B cell (primary cell): Measurements from ENCODE around the gene CGB1. TPM values are rescaled to one million over a fixed set of nuclear protein-coding genes. Genes with fewer than 3 reads are reported as not detected.

Experiments used
- ATAC-seq: fragments of 200-7000 bp; cut with Tn5 transposase; one replicate; pipeline ENCODE4 v1.10.0; 2021; ENCODE audit warnings: low read depth, mild to moderate bottlenecking, moderate number of reproducible peaks, moderate library complexity
- CTCF ChIA-PET: fragments of 350-600 bp; sonication (Branson Sonifier 250); formaldehyde crosslinking; loops from one replicate; lab custom pipeline; 2021; ENCODE audit warnings: antibody characterized with exemption, inconsistent platforms; lab: Charles Lee
- POLR2A ChIA-PET: fragments of 350-600 bp; sonication (Branson Sonifier 250); formaldehyde crosslinking; loops from one replicate; lab custom pipeline; 2021; ENCODE audit warnings: antibody characterized with exemption; lab: Charles Lee
- DNase-seq: peaks from one replicate; pipeline ENCODE4 v3.0.0; 2013
- H2AFZ ChIP-seq: 2 replicates; pipeline ENCODE4 v1.6.1; 2012; ENCODE audit warnings: mild to moderate bottlenecking, low read depth, low read length; ENCODE audit not compliant: insufficient read depth, poor library complexity, severe bottlenecking
- H3K27ac ChIP-seq, 2 donors: 1 replicate in 1 of 2; 2 replicates in 1 of 2; pipeline ENCODE4 v1.5.1; 2012 to 2013; ENCODE audit warnings: low read length in 2 of 2, mild to moderate bottlenecking in 2 of 2, moderate library complexity in 1 of 2
- H3K27me3 ChIP-seq, 4 experiments: fragments of 200-600 bp in 1 of 4; sonication (generic) in 1 of 4; replicated peaks in 1 of 4; 1 replicate in 2 of 4; 2 replicates in 2 of 4; pipeline versions ENCODE4 v1.6.1 to v1.7.0; 2013 to 2016; ENCODE audit warnings: low read length in 3 of 4, mild to moderate bottlenecking in 2 of 4, mixed read lengths in 1 of 4, moderate library complexity in 1 of 4; ENCODE audit not compliant: insufficient read depth in 4 of 4, control insufficient read depth in 3 of 4; ENCODE audit errors: control extremely low read depth in 1 of 4
- H3K36me3 ChIP-seq, 2 experiments: replicated peaks in 1 of 2; 1 replicate in 1 of 2; 2 replicates in 1 of 2; pipeline versions ENCODE4 v1.6.1 to v1.7.1; 2013; ENCODE audit warnings: low read length in 1 of 2; ENCODE audit not compliant: insufficient read depth in 2 of 2, control insufficient read depth in 1 of 2; ENCODE audit errors: control extremely low read depth in 1 of 2, extremely low read depth in 1 of 2
- H3K4me1 ChIP-seq, 2 donors: fragments of 200-600 bp in 1 of 2; sonication (generic) in 1 of 2; 1 replicate in 1 of 2; 2 replicates in 1 of 2; pipeline versions ENCODE4 v1.5.1 to v1.6.1; 2013 to 2017; ENCODE audit warnings: low read length in 2 of 2; ENCODE audit not compliant: control insufficient read depth in 2 of 2, insufficient read depth in 2 of 2
- H3K4me2 ChIP-seq: replicated peaks from 2 replicates; pipeline ENCODE3; 2012; ENCODE audit warnings: mild to moderate bottlenecking, low read depth, low read length; ENCODE audit not compliant: poor library complexity, severe bottlenecking
- H3K4me3 ChIP-seq, 5 experiments: fragments of 200-600 bp in 1 of 5; sonication (generic) in 1 of 5; 1 replicate in 3 of 5; 2 replicates in 2 of 5; pipeline versions ENCODE4 v1.5.1 to v1.7.0; 2011 to 2016; ENCODE audit warnings: low read length in 4 of 5, mild to moderate bottlenecking in 4 of 5, low read depth in 2 of 5, control low read depth in 1 of 5, moderate library complexity in 1 of 5; ENCODE audit not compliant: insufficient read depth in 1 of 5; ENCODE audit errors: control extremely low read depth in 1 of 5, extremely low read depth in 1 of 5
- H3K79me2 ChIP-seq: fragments of 200-600 bp; sonication (generic); one replicate; pipeline ENCODE4 v1.6.0; 2016; ENCODE audit warnings: low read length; ENCODE audit not compliant: control insufficient read depth, insufficient read depth
- H3K9ac ChIP-seq: fragments of 200-600 bp; sonication (generic); 2 replicates; pipeline ENCODE4 v1.6.1; 2017; ENCODE audit warnings: mild to moderate bottlenecking, low read length, moderate library complexity
- H3K9me3 ChIP-seq, 3 donors: one replicate each; pipeline versions ENCODE4 v1.6.1 to v1.7.1; 2013; ENCODE audit warnings: low read length in 2 of 3; ENCODE audit not compliant: control insufficient read depth in 2 of 3, insufficient read depth in 1 of 3; ENCODE audit errors: control extremely low read depth in 1 of 3
- H4K20me1 ChIP-seq: 2 replicates; pipeline ENCODE4 v1.6.0; 2012; ENCODE audit warnings: mild to moderate bottlenecking, low read length; ENCODE audit not compliant: insufficient read depth, control insufficient read depth, poor library complexity, severe bottlenecking
- H3K27ac Mint-ChIP-seq: one replicate; pipeline ENCODE4 v1.8.0; 2021; ENCODE audit warnings: mixed read lengths
- H3K27me3 Mint-ChIP-seq: one replicate; pipeline ENCODE4 v1.8.0; 2021; ENCODE audit warnings: mixed read lengths
- H3K4me1 Mint-ChIP-seq: one replicate; pipeline ENCODE4 v1.8.0; 2021; ENCODE audit warnings: mixed read lengths
- H3K4me3 Mint-ChIP-seq: one replicate; pipeline ENCODE4 v1.8.0; 2021; ENCODE audit warnings: mixed read lengths
- H3K9me3 Mint-ChIP-seq: one replicate; pipeline ENCODE4 v1.8.0; 2022; ENCODE audit warnings: mixed read lengths; ENCODE audit not compliant: insufficient read depth
- EZH2 ChIP-seq: IDR thresholded peaks from 2 replicates; pipeline ENCODE4 v1.6.1; 2012; ENCODE audit warnings: borderline replicate concordance, low read depth, mild to moderate bottlenecking, moderate library complexity, low read length; ENCODE audit not compliant: insufficient read depth, poor library complexity, severe bottlenecking
- WGBS: methylation state at CpG from one replicate; pipeline ENCODE4 v1.1.5; 2013; ENCODE audit warnings: missing lambda C conversion rate; ENCODE audit not compliant: insufficient coverage; 5-methylcytosine and 5-hydroxymethylcytosine counted together
- intact Hi-C: fragments of 100-400 bp; cut with micrococcal nuclease; formaldehyde crosslinking; loops from one replicate; pipeline ENCODE4 v1.10.0; 2022
- polyA plus RNA-seq: library from polyadenylated mRNA; depleted of rRNA; stranded (reverse); fragments of >200 nt; gene quantifications from 2 replicates; pipeline ENCODE4 v1.2.3, GENCODE V29; 2012
- total RNA-seq, 2 donors: library from RNA; stranded (reverse); fragments of 120-200 nt in 1 of 2; gene quantifications; 1 replicate in 1 of 2; 2 replicates in 1 of 2; pipeline versions ENCODE4 v1.2.3 to v1.2.4, GENCODE V29; 2013 to 2022
- TF ChIP-seq, protein P1 (sequence below): fragments of 200-600 bp; IDR thresholded peaks from one replicate; pipeline ENCODE4 v1.8.0; 2022; ENCODE audit warnings: antibody characterized with exemption, mild to moderate bottlenecking

The CGB1 gene
- total and polyA plus RNA-seq, 2 donors (not counting 1 experiment from before 2014, with no cell fraction given) = not detected

DNA sequence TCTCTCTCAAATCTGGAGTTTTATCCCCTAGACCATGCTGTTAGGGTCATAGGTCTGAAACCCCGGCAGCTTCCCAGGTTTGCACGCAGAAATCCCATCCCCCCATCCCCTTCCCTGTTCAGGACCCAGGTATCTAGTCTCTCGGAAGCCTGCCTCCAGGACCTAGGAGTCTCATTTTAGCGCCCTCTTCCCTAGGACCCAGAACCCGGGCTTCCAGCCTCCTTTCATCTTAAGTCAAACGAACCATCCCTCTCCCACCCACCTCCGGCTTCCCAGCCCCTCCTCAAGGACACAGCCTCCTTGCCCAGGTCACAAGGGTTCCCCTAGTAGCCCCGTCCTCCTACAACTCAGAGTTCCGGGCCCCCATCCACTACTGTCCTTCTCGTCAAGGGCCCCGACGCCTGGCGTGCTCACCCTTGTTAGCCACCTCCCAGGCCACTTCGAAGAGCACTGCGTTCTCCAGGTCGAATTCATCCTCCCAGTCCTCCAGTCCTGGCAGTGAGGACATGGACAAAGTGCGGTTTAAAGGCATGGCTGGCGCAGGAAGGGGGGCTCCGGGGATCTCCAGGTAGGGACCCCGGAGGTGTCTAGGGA is 44.0 kb downstream of the CGB1 start:
- POLR2A ChIA-PET = interaction anchor here (0.6 to 1.4 kb wide), 14 partner anchors 9 to 1386 kb away, joined by 3 to 17 read pairs (median 4); partner anchors contain the start of genes BAX, CA11, FTL and HSD17B14

More for the DNA sequence above, 44.0 kb downstream of the CGB1 start:
- under 1% methylated on average over 17 of the region's 20 CpGs for WGBS
- Mint-ChIP-seq H3K27me3 (no peaks in the 10 kb centered on the region), H3K4me1 (peaks cover 37% of the 10 kb centered on the region), H3K4me3 (peak overlapping the region; percentile 94), H3K9me3 (no peaks in the 10 kb centered on the region), H3K27ac (peak overlapping the region; percentile 92)
- Histone ChIP-seq H4K20me1 (peaks cover 8% of the 10 kb centered on the region), H3K79me2 (peaks cover 62% of the 10 kb centered on the region), H3K9ac (peak overlapping the region; percentile 94), H3K36me3 (peaks cover 0 to 7% of the 10 kb centered on the region in 2 experiments), H3K9me3 (no peaks in the 10 kb centered on the region), H3K4me1 (peaks cover 15 to 27% of the 10 kb centered on the region in 2 donors), H3K4me3 (peak overlapping the region; percentile 61 to 94 (median 79)), H2AFZ (peak overlapping the region; percentile 94), H3K4me2 (peak overlapping the region; percentile 99), H3K27me3 (no peaks in the 10 kb centered on the region), H3K27ac (peak overlapping the region; percentile 49 to 70)
- DNase-seq (no peak), ATAC-seq (no peak)
- TF ChIP-seq, protein P1, sequence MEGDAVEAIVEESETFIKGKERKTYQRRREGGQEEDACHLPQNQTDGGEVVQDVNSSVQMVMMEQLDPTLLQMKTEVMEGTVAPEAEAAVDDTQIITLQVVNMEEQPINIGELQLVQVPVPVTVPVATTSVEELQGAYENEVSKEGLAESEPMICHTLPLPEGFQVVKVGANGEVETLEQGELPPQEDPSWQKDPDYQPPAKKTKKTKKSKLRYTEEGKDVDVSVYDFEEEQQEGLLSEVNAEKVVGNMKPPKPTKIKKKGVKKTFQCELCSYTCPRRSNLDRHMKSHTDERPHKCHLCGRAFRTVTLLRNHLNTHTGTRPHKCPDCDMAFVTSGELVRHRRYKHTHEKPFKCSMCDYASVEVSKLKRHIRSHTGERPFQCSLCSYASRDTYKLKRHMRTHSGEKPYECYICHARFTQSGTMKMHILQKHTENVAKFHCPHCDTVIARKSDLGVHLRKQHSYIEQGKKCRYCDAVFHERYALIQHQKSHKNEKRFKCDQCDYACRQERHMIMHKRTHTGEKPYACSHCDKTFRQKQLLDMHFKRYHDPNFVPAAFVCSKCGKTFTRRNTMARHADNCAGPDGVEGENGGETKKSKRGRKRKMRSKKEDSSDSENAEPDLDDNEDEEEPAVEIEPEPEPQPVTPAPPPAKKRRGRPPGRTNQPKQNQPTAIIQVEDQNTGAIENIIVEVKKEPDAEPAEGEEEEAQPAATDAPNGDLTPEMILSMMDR = no peak
- no peak for TF ChIP-seq EZH2
- intact Hi-C loops = loop anchor here (1.0 to 10.0 kb wide), 9 partner anchors 14 to 216 kb away; partner anchors contain the start of genes C19orf73, FTL, LIN7B and NUCB1
- CTCF ChIA-PET = interaction anchor here (0.5 to 3.4 kb wide), 29 partner anchors 8 to 574 kb away, joined by 3 to 17 read pairs (median 4); partner anchors contain the start of genes DHDH, FTL, HSD17B14 and LIN7B
